SHP77 (cell line): ENCODE measurements around the gene POSTN.
"Not testable (repeated sequence)": the region's sequence is repeated elsewhere in the genome, so short reads cannot be mapped to it uniquely, and the experiment has no call there.

Source experiments
- DNase-seq, 2 experiments: peaks; one replicate each; lab custom pipeline; 2025; lab: John Stamatoyannopoulos, UW

POSTN gene

DNA sequence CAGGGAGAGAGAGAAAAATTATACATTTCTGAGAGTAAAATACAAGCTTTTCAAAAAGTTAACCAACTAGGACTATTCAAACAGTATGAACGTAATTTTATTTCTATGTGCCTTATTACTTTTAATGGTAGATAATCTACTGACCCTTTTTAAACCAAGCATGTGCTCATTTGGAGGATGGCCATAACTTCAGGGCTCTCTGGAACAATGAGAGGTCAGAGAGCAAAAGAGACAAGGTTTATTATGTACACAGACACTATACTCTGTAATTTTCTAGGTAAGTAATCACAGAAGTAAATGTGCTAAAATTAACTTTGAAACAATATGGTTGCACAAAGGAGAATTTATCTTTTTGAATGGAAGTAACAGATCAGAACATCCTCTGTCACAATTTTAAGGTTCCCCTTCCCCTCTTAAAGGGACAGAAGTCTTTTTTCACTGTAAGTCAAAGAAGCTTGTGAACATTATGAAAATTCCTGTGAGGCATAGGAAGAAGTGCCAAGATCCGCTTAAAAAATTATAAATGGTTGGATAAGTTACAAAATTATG lies 1.0 kb downstream of the POSTN start:
- DNase-seq, result no peak

DNA sequence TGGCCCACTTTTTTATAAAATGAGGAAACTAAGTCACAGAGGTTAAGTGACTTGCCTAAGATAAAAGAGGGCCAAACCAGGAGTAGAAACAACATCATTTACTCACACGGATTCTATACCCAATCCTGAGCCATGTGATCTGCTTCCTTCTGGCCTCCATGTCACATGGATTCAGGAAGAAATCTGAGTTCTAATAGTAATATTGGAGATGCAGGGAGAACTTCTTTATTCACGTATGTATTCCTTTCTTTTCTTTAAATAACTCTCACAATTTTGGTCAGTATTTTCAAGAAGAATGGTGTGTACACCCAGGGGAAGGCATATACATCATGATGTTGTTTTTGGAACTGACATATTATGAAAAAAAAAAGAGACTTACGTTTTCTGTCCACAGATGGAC lies 1.8 kb downstream of the POSTN start:
- no peak for DNase-seq

GRCh38 chr13:37595162-37595561 lies 3.4 kb downstream of the POSTN start:
- DNase-seq, result no peak

- no peak for DNase-seq
Observed at GRCh38 chr13:37594550-37594949, 4.0 kb downstream of the POSTN start.

DNA sequence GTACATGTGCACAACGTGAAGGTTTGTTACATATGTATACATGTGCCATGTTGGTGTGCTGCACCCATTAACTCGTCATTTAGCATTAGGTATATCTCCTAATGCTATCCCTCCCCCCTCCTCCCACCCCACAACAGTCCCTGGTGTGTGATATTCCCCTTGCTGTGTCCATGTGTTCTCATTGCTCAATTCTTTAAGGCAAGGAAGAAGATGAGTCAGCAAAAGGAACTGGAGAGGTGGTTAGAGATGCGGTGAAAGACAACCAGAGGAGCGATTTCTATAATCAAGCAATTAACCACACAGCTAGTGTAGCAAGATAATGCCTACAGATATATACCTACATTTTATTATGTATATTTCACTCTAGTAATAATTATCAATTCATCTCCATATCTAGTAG lies 9.2 kb downstream of the POSTN start:
- DNase-seq, result not testable (repeated sequence)

DNA sequence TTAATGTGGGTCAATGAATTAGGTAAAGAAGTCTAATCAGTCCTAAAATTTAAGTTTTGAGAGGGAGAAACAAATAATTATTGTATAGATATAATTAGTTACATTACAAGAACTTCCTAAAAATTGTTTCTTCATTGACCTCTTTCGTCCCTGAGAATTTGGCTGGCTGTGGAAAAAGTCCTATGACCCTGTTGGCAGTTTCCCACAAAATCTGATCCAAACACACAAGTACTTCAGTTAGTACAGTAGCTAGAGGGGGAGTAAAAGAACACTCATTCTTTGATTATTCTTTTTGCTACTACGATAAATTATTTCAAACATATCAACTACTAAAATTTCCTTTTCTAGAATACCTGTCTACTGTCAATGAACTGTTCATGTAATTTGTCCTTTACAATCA lies 11.3 kb downstream of the POSTN start:
- DNase-seq, result no peak

- DNase-seq, result no peak
Observed at GRCh38 chr13:37586164-37586563, 12.4 kb downstream of the POSTN start.

GRCh38 chr13:37585541-37585940 lies 13.0 kb downstream of the POSTN start:
- no peak for DNase-seq

GRCh38 chr13:37576601-37577000 lies 22.0 kb downstream of the POSTN start:
- no peak for DNase-seq

DNA sequence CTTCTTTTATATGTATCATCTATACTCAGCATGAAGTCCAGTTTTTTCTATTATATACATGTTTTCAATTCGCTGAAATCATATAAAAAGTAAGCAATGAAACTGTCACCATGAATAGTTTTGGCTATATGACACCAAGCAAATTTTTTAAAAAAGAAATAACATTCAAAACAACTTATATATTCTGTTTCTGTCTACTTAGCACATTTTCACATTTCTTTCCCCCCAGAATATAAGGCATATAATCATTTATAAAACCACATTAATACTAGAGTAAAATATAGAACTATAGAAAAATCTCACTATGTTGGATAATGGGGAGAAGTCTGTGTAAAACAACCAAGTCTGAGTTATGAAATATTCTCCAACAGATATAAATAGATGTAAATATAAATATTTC lies 33.1 kb downstream of the POSTN start:
- no peak for DNase-seq

DNA sequence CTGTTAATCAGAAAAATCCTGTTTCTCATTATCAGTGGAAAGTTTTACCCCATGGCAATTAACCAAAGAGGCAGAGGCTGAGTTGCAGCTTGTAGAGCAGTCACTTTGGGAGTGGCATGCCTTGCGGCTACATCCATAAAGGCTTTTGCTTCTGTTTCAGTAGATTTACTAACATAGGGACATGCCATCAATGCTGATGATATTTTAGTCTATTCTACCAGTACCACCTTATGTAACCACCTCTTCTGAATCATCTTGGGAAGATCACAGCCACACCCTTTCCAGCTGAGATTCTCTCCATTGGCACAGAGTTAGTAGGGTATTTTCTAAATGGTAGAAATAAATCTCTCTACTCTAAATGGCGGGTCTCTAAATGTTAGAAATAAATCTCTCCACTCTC lies 37.5 kb downstream of the POSTN start:
- DNase-seq, result no peak

- no peak for DNase-seq
Observed at GRCh38 chr13:37560526-37560925, 38.0 kb downstream of the POSTN start.

DNA sequence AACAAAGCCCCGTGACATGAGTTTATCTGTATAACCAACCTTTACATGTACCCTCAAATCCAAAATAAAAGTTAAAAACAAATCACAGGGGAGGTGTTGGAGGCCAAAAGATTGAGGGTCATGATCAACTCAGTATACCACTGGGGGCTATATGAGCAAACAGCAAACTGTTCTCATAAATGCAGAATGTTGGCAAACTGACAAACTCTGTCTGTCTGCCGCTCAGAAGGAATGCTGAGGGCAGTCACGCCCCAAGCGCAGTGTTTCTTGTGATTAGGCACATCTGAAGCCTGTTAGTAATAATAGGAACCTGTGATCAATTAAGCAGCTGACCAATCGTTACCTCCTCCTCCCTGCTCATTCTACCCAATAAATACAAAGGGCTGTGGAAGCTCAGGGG lies 39.8 kb downstream of the POSTN start:
- DNase-seq, result not testable (repeated sequence)

- DNase-seq, result no peak
Observed at GRCh38 chr13:37546087-37546486, 52.5 kb downstream of the POSTN start.

- DNase-seq, result no peak
Observed at GRCh38 chr13:37544995-37545394, 53.6 kb downstream of the POSTN start.

GRCh38 chr13:37539976-37540605 lies 58.5 kb downstream of the POSTN start:
- DNase-seq, result no peak

GRCh38 chr13:37539170-37539569 lies 59.4 kb downstream of the POSTN start:
- DNase-seq, result no peak

DNA sequence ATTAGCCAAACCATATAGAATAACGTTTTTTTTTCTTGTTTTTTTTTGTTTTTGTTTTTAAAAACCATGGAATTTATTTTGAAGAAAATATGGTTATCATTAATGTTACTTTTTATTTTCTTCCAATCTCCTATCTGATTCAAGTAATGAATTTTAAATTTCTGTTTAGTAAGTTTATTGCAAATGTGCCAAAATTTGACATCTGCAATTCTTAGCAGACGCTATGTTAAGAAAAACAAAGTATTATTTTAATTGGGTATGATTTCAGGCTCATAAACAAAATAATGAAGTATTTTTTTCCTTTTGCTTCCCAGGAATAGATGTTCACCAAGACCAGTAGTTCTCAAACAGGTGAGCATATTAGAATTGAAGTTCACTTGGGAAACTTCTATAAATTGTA lies 63.1 kb downstream of the POSTN start:
- no peak for DNase-seq

DNA sequence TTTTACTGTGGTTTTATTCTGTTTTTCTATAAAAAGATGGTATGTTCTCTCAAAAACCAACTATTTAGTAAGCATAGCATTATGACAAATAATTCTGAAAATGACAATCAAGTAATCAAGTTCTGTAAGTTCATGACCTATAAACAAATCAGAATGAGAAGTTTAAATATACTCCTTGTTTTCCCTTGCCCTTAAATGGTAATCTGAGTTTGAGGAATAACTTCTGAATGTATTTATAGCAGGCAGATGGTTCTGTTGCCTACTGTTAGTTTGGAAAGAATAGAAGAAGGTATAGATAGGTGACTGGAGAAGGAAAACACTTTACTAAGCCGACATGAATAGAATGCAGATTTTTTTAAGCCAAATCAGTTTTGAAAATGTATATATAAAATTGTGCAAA lies 63.9 kb downstream of the POSTN start:
- no peak for DNase-seq

DNA sequence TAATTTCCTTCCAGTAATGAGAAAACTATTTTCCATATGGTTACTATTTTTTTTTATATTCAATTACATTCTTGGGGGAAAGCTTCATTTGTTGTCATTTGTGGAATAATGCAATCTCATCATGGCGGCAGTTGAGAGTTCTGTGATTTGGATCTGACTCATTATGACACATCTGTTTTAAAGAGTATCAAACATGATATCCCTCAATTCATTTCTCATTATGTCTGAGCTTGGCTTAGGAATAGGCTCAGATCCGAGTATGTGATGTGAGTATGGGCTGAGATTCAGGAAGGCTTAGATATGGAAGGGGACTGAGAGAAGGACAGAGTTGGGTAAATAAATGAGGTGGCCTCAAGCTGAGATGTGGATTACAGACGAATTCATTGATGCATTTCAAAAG lies 64.4 kb downstream of the POSTN start:
- no peak for DNase-seq

- no peak for DNase-seq
Observed at GRCh38 chr13:37531049-37531448, 67.5 kb downstream of the POSTN start.

DNA sequence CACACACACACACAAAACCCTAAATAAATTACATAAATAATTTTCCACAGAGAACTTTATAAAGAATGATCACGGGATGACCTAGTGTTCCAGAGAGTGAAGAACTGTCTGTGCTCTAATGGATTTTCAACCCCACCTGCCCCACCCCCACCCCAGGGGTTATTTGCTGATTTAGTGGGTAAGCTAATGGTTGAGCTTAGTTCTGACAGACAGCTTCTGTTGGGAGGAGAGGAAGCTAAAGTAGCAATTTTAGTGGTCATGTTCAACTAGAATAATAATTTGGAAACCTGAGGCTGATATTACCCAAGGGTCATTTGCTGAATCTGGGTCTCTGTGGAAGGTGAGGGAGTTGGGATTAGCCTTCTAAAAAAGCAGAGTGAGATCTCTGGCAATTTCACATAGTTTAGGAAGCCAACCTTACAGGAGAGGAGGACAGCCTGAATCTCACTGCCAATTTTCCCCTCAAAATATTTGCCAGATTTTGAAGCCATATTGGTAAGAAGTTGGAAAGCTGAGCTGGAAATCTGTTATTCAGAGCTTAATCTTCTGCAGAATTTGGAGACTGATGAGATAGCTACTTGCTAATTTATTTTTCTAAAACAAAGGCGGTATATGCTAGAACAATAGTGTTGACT lies 68.7 kb downstream of the POSTN start:
- no peak for DNase-seq

GRCh38 chr13:37526710-37527473 lies 71.7 kb downstream of the POSTN start:
- DNase-seq, result no peak
